ENCODE measurements around the gene ZNF782.

- no peak for TF ChIP-seq CTCF (IDR thresholded peaks at IDR 0.05; ENCODE audit: extremely low read depth in 1 of 2, insufficient read depth in 1 of 2, low read depth in 1 of 2, low read length in 2 of 2)
- TF ChIP-seq GATA2 (IDR thresholded peaks at IDR 0.05; ENCODE audit: insufficient read depth, insufficient read length, low read depth, low read length): no peak
- TF ChIP-seq POLR2A (IDR thresholded peaks at IDR 0.05; ENCODE audit: low read depth, low read length): no peak
- no peak for TF ChIP-seq EZH2 (IDR thresholded peaks at IDR 0.05; ENCODE audit: borderline replicate concordance, low read depth, low read length, severe bottlenecking)
- TF ChIP-seq JUN (IDR thresholded peaks at IDR 0.05; ENCODE audit: borderline replicate concordance, insufficient read depth, insufficient read length, low read depth): no peak
Measured at GRCh38 chr9:96854651-96855273, 448 bp upstream of the ZNF782 start.
